Heart left ventricle (tissue), 13 donors: Measurements from ENCODE around the gene EMX2.
A peak's percentile ranks its signal among the peaks of the same experiment; 100 is the strongest.

Source experiments
- POLR2A ChIP-seq, 2 donors: fragments of 450-650 bp; IDR thresholded peaks; one replicate each; pipeline ENCODE4 v1.6.1; 2017; ENCODE audit warnings: antibody characterized with exemption in 2 of 2, mild to moderate bottlenecking in 2 of 2, moderate library complexity in 2 of 2
- TF ChIP-seq, protein P1 (sequence below), 12 donors: fragments of 200-600 bp; sonication (generic) in 4 of 12; IDR thresholded peaks; one replicate each; pipeline versions ENCODE4 v1.5.0 to v1.8.0; 2018 to 2022; ENCODE audit warnings: antibody characterized with exemption in 12 of 12, mild to moderate bottlenecking in 5 of 12
- donor health status: ischemic (EF 13 %, LVEDD 7.1; RV severe dilation, severe dysfunction).
- donor health status: DM: no; HTN: yes; CAD: no.
- donor health status: DM: no; HTN: no; CAD: no.
- donor health status: ischemic (EF 25% LVEDD 6.9; RV normal size, moderate dysfunction).
- donor health status: ischemic (EF 25% LVEDD 5.7; RV mildly dilated, moderate dysfunction).
- donor health status: ischemic (EF 35%, LVEDD 5.7; RV mildly dilated, moderate dysfunction).
- donor health status: nonischemic (EF 11% LVEDD 7.7; RV severe dilation, severe dysfunction).
- donor health status: DM: yes; HTN: yes; CAD: no.
- donor health status: PGD.
- donor health status: ischemic (EF 29% LVEDD 5.4; RV normal size, mild dysfunction).
- donor health status: nonischemic (EF 23%, LVEDD 6.1; RV moderate dilation, normal function).

DNA sequence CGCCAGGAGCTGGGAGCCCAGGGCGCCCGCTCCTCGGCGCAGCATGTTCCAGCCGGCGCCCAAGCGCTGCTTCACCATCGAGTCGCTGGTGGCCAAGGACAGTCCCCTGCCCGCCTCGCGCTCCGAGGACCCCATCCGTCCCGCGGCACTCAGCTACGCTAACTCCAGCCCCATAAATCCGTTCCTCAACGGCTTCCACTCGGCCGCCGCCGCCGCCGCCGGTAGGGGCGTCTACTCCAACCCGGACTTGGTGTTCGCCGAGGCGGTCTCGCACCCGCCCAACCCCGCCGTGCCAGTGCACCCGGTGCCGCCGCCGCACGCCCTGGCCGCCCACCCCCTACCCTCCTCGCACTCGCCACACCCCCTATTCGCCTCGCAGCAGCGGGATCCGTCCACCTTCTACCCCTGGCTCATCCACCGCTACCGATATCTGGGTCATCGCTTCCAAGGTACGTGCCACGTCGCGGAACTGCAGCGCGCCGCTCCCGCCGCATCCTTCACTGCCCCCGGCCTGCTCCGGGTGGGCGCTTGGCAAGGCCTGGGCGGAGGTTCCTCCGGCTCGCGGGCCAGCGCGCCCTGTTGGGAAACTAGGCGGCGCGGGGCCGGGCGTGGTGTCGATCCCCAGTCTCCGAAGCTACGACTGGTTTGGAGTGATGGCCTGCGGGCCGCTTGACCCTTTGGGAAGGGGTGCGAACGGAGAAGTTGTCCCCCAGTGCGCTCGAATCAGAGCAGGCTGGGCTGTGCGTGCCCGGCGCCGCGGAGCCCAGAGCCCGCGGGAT is 868 bp downstream of the EMX2 start:
- TF ChIP-seq, protein P1, sequence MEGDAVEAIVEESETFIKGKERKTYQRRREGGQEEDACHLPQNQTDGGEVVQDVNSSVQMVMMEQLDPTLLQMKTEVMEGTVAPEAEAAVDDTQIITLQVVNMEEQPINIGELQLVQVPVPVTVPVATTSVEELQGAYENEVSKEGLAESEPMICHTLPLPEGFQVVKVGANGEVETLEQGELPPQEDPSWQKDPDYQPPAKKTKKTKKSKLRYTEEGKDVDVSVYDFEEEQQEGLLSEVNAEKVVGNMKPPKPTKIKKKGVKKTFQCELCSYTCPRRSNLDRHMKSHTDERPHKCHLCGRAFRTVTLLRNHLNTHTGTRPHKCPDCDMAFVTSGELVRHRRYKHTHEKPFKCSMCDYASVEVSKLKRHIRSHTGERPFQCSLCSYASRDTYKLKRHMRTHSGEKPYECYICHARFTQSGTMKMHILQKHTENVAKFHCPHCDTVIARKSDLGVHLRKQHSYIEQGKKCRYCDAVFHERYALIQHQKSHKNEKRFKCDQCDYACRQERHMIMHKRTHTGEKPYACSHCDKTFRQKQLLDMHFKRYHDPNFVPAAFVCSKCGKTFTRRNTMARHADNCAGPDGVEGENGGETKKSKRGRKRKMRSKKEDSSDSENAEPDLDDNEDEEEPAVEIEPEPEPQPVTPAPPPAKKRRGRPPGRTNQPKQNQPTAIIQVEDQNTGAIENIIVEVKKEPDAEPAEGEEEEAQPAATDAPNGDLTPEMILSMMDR (IDR thresholded peaks at IDR 0.05), result peak in 1 of 12 donors; percentile 8
- no peak for TF ChIP-seq POLR2A (IDR thresholded peaks at IDR 0.05)
